ENCODE measurements around the gene MORN5.

DNA sequence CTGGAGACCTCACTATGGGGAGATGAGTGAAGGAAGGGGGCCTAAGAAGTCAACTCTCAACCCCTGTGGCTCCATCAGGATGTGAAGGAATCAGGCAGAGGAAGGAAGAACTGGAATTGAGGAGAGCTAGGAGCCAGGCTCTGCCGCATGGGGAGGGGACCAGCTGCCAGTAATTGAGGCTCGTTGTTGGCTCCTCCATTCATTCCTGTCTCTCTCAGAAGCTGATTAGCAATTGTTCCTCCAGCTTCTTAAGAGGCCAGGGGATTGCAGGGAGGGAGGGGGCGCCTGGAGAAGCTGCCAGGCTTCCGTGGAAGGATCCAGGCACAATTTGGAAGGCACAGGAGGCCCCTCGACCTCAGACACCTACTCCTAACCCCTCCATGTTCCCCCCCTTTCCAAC lies 46.1 kb upstream of the MORN5 start:
- no peak for TF ChIP-seq POLR2A (IDR thresholded peaks at IDR 0.05)
- TF ChIP-seq, protein P1, sequence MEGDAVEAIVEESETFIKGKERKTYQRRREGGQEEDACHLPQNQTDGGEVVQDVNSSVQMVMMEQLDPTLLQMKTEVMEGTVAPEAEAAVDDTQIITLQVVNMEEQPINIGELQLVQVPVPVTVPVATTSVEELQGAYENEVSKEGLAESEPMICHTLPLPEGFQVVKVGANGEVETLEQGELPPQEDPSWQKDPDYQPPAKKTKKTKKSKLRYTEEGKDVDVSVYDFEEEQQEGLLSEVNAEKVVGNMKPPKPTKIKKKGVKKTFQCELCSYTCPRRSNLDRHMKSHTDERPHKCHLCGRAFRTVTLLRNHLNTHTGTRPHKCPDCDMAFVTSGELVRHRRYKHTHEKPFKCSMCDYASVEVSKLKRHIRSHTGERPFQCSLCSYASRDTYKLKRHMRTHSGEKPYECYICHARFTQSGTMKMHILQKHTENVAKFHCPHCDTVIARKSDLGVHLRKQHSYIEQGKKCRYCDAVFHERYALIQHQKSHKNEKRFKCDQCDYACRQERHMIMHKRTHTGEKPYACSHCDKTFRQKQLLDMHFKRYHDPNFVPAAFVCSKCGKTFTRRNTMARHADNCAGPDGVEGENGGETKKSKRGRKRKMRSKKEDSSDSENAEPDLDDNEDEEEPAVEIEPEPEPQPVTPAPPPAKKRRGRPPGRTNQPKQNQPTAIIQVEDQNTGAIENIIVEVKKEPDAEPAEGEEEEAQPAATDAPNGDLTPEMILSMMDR (IDR thresholded peaks at IDR 0.05), result no peak

Measured in lower leg skin (tissue), 3 donors.